Smooth muscle cell (in vitro differentiated cells): ENCODE measurements around the gene ZNF831. TPM values are rescaled to one million over a fixed set of nuclear protein-coding genes. Genes with fewer than 3 reads are reported as not detected.

Experiments used
- DNase-seq: peaks from one replicate; lab custom pipeline; 2025; ENCODE audit not compliant: unreplicated experiment; lab: John Stamatoyannopoulos, UW
- H2AFZ ChIP-seq: fragments of 200-600 bp; sonication (generic); 2 replicates; pipeline ENCODE4 v1.6.0; 2016; ENCODE audit warnings: antibody characterized with exemption, low read depth, mild to moderate bottlenecking
- H3F3A ChIP-seq: fragments of 200-600 bp; sonication (generic); 2 replicates; pipeline ENCODE4 v1.6.0; 2017; ENCODE audit warnings: antibody characterized with exemption, low read depth
- H3K27ac ChIP-seq: fragments of 200-600 bp; sonication (generic); 2 replicates; pipeline ENCODE4 v1.5.1; 2016; ENCODE audit warnings: low read depth, mild to moderate bottlenecking
- H3K27me3 ChIP-seq: fragments of 200-600 bp; sonication (generic); 2 replicates; pipeline ENCODE4 v1.6.1; 2016; ENCODE audit warnings: low read depth, mild to moderate bottlenecking
- H3K36me3 ChIP-seq: fragments of 200-600 bp; sonication (generic); 2 replicates; pipeline ENCODE4 v1.5.1; 2016; ENCODE audit warnings: low read depth
- H3K4me1 ChIP-seq: fragments of 200-600 bp; sonication (generic); 2 replicates; pipeline ENCODE4 v1.5.1; 2016; ENCODE audit warnings: low read depth
- H3K4me2 ChIP-seq: fragments of 200-600 bp; sonication (generic); 2 replicates; pipeline ENCODE4 v1.6.0; 2016; ENCODE audit warnings: mild to moderate bottlenecking
- H3K4me3 ChIP-seq: fragments of 200-600 bp; sonication (generic); 2 replicates; pipeline ENCODE4 v1.5.1; 2016; ENCODE audit warnings: mild to moderate bottlenecking
- H3K79me2 ChIP-seq: fragments of 200-600 bp; sonication (generic); 2 replicates; pipeline ENCODE4 v1.6.0; 2016; ENCODE audit warnings: low read depth, mild to moderate bottlenecking
- H3K9ac ChIP-seq: fragments of 200-600 bp; sonication (generic); 2 replicates; pipeline ENCODE4 v1.6.0; 2016; ENCODE audit warnings: low read depth
- H3K9me3 ChIP-seq: fragments of 200-600 bp; sonication (generic); replicated peaks from 2 replicates; pipeline ENCODE4 v1.5.1; 2016; ENCODE audit warnings: low read depth
- H4K20me1 ChIP-seq: fragments of 200-600 bp; sonication (generic); 2 replicates; pipeline ENCODE4 v1.6.0; 2016; ENCODE audit warnings: low read depth
- WGBS: methylation state at CpG from one replicate; pipeline ENCODE4 v1.1.7; 2016; ENCODE audit warnings: low lambda C conversion rate; 5-methylcytosine and 5-hydroxymethylcytosine counted together
- polyA plus RNA-seq: library from polyadenylated mRNA; unstranded; fragments of >200 nt; fragmentation: Nextera tagmentation; extraction: Ambion mirVana; gene quantifications from 2 replicates; pipeline ENCODE4 v1.2.1, GENCODE V29; 2016
- total RNA-seq: library from RNA; depleted of rRNA; stranded (reverse); fragments of >200 nt; gene quantifications from 2 replicates; pipeline ENCODE4 v1.2.3, GENCODE V29; 2014
- TF ChIP-seq, protein P1 (sequence below): fragments of 200-600 bp; sonication (generic); IDR thresholded peaks from 2 replicates; pipeline ENCODE4 v1.5.1; 2017; ENCODE audit warnings: borderline replicate concordance, mild to moderate bottlenecking, antibody characterized with exemption; ENCODE audit not compliant: insufficient read depth, poor library complexity, severe bottlenecking

The ZNF831 gene
- total and polyA plus RNA-seq, 2 experiments from 2014 or later, result not detected

- Histone ChIP-seq H3K27me3 (peaks cover 2% of the 10 kb centered on the region), H3K9me3 (no peaks in the 10 kb centered on the region), H2AFZ (no peak overlapping the region), H3K79me2 (no peaks in the 10 kb centered on the region), H3K4me1 (no peaks in the 10 kb centered on the region), H3K27ac (no peak overlapping the region), H3K4me2 (no peak overlapping the region), H3F3A (no peaks in the 10 kb centered on the region), H3K36me3 (no peaks in the 10 kb centered on the region), H3K9ac (no peak overlapping the region), H3K4me3 (no peak overlapping the region), H4K20me1 (no peaks in the 10 kb centered on the region)
- WGBS, result 94% methylated on average over 39 of the region's 40 CpGs
- TF ChIP-seq, protein P1, sequence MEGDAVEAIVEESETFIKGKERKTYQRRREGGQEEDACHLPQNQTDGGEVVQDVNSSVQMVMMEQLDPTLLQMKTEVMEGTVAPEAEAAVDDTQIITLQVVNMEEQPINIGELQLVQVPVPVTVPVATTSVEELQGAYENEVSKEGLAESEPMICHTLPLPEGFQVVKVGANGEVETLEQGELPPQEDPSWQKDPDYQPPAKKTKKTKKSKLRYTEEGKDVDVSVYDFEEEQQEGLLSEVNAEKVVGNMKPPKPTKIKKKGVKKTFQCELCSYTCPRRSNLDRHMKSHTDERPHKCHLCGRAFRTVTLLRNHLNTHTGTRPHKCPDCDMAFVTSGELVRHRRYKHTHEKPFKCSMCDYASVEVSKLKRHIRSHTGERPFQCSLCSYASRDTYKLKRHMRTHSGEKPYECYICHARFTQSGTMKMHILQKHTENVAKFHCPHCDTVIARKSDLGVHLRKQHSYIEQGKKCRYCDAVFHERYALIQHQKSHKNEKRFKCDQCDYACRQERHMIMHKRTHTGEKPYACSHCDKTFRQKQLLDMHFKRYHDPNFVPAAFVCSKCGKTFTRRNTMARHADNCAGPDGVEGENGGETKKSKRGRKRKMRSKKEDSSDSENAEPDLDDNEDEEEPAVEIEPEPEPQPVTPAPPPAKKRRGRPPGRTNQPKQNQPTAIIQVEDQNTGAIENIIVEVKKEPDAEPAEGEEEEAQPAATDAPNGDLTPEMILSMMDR, result no peak
- no peak for DNase-seq
These were observed 27.6 kb downstream of the ZNF831 start for GRCh38 chr20:59191036-59191755.

DNA sequence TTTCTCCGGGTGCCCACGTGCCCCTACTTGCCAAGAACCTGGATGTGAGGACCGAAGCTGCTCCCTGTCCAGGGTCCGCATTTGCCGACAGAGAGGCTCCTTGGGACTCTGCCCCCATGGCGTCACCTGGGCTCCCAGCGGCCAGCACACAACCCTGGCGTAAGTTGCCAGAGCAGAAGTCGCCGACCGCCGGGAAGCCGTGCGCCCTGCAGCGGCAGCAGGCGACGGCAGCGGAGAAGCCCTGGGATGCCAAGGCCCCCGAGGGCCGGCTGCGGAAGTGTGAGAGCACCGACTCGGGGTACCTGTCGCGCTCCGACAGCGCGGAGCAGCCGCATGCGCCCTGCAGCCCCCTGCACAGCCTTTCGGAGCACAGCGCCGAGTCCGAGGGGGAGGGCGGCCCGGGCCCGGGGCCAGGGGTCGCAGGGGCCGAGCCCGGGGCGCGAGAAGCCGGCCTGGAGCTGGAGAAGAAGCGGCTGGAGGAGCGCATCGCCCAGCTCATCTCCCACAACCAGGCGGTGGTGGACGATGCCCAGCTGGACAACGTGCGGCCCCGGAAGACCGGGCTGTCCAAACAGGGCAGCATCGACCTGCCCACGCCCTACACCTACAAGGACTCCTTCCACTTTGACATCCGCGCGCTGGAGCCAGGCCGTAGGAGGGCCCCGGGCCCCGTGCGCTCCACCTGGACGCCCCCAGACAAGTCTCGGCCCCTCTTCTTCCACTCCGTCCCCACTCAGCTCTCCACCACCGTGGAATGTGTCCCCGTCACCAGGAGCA, 28.3 kb downstream of the ZNF831 start:
- Histone ChIP-seq H3K9me3 (no peaks in the 10 kb centered on the region), H3K4me2 (no peak overlapping the region), H4K20me1 (no peaks in the 10 kb centered on the region), H3K9ac (no peak overlapping the region), H2AFZ (no peak overlapping the region), H3K4me1 (no peaks in the 10 kb centered on the region), H3K36me3 (no peaks in the 10 kb centered on the region), H3K27me3 (peaks cover 6% of the 10 kb centered on the region), H3F3A (no peaks in the 10 kb centered on the region), H3K27ac (no peak overlapping the region), H3K79me2 (no peaks in the 10 kb centered on the region), H3K4me3 (no peak overlapping the region)
- DNase-seq, result no peak
- 92% methylated on average over 49 of the region's 66 CpGs for WGBS
- TF ChIP-seq, protein P1, result no peak

GRCh38 chr20:59192533-59192896, 28.9 kb downstream of the ZNF831 start:
- Histone ChIP-seq H3F3A (no peaks in the 10 kb centered on the region), H2AFZ (no peak overlapping the region), H3K79me2 (no peaks in the 10 kb centered on the region), H3K4me1 (no peaks in the 10 kb centered on the region), H3K9me3 (no peaks in the 10 kb centered on the region), H3K27ac (no peak overlapping the region), H3K9ac (no peak overlapping the region), H3K4me2 (no peak overlapping the region), H4K20me1 (no peaks in the 10 kb centered on the region), H3K4me3 (no peak overlapping the region), H3K36me3 (no peaks in the 10 kb centered on the region), H3K27me3 (peaks cover 6% of the 10 kb centered on the region)
- no peak for DNase-seq
- TF ChIP-seq, protein P1, result no peak
- 94% methylated on average over 25 of the region's 25 CpGs for WGBS
